ENCODE results near the gene ZFP91. TPM values are rescaled to one million over a fixed set of nuclear protein-coding genes. Genes with fewer than 3 reads are reported as not detected.

ZFP91 gene, protein sequence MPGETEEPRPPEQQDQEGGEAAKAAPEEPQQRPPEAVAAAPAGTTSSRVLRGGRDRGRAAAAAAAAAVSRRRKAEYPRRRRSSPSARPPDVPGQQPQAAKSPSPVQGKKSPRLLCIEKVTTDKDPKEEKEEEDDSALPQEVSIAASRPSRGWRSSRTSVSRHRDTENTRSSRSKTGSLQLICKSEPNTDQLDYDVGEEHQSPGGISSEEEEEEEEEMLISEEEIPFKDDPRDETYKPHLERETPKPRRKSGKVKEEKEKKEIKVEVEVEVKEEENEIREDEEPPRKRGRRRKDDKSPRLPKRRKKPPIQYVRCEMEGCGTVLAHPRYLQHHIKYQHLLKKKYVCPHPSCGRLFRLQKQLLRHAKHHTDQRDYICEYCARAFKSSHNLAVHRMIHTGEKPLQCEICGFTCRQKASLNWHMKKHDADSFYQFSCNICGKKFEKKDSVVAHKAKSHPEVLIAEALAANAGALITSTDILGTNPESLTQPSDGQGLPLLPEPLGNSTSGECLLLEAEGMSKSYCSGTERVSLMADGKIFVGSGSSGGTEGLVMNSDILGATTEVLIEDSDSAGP
- total RNA-seq, result 10 to 100 TPM; 64.9 to 94.8 (median 89.7) TPM

DNA sequence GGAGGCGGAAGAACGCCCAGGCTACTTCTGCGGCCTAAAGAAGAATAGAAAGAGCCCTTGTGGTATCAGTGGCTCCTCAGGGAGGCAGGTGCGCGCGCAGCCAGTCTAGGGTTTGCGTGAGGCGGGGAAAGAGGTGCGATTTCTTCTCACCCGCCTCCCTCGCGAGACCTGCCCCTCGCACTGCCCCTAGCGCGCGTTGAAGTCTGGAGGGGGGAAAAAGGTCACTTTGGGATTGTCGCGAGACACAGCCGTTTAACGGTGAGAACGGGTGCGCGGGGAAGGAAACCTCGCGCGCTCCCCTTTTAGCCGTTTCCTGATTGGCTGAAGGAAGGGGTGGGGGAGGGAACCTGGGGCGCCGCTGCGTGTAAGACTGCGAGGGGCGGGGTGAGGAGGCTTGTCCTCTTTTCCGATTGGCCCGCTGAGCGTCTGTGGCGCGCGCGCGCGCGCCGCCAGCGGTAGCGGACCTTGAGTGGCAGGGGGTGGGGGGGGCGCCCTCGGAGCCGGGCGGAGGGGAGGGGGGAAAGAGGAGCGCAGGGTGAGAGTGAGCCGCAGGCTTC lies at the start of gene ZFP91:
TSS of gene ZFP91 (plus strand) at position 429 of the 557 bp plus-strand sequence. CDS start 219 bp downstream, outside the sequence.
- peaks cover 10 to 72% (median 18%) of the 10 kb centered on the region in 3 donors for H3K4me1 ChIP-seq
- H3K27me3 ChIP-seq, result no peaks in the 10 kb centered on the region
- H3K27ac ChIP-seq, result peak within 1 kb of the TSS; percentile 96 to 100 (median 99)
- WGBS, 2 donors (ENCODE audit: low coverage in 1 of 2), result no CpG with 5 or more reads among the region's 51 CpGs
- peak within 1 kb of the TSS; percentile 78 to 84 for H3K4me3 ChIP-seq
- no peaks in the 10 kb centered on the region for H3K36me3 ChIP-seq
- H3K9me3 ChIP-seq, result no peaks in the 10 kb centered on the region
- ATAC-seq, result peak; percentile 84
- TF ChIP-seq, protein P1, sequence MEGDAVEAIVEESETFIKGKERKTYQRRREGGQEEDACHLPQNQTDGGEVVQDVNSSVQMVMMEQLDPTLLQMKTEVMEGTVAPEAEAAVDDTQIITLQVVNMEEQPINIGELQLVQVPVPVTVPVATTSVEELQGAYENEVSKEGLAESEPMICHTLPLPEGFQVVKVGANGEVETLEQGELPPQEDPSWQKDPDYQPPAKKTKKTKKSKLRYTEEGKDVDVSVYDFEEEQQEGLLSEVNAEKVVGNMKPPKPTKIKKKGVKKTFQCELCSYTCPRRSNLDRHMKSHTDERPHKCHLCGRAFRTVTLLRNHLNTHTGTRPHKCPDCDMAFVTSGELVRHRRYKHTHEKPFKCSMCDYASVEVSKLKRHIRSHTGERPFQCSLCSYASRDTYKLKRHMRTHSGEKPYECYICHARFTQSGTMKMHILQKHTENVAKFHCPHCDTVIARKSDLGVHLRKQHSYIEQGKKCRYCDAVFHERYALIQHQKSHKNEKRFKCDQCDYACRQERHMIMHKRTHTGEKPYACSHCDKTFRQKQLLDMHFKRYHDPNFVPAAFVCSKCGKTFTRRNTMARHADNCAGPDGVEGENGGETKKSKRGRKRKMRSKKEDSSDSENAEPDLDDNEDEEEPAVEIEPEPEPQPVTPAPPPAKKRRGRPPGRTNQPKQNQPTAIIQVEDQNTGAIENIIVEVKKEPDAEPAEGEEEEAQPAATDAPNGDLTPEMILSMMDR (IDR thresholded peaks at IDR 0.05), result peak in 1 of 4 experiments; percentile 26
- TF ChIP-seq POLR2AphosphoS5 (IDR thresholded peaks at IDR 0.05), result peak; percentile 56
- no peak for TF ChIP-seq EP300 (IDR thresholded peaks at IDR 0.05)
- TF ChIP-seq POLR2A (IDR thresholded peaks at IDR 0.05), result peak; percentile 57 to 67

DNA sequence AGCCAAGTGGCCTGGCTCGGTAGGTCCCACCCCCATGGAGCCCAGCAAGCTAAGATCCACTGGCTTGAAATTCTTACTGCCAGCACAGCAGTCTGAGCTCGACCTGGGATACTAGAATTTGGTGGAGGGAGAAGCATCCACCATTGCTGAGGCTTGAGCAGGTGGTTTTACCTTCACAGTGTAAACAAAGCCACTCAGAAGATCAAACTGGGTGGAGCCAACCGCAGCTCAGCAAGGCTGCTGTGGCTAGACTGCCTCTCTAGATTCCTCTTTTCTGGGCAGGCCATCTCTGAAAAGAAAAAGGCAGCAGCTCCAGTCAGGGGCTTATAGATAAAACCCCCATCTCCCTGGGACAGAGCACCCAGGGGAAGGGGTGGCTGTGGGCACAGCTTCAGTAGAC lies 48.6 kb upstream of the ZFP91 start:
- Histone ChIP-seq H3K36me3 (peaks cover 0 to 67% of the 10 kb centered on the region in 2 donors), H3K4me1 (peaks cover 0 to 4% (median 0%) of the 10 kb centered on the region in 3 donors), H3K9me3 (no peaks in the 10 kb centered on the region), H3K4me3 (no peak overlapping the region), H3K27me3 (no peaks in the 10 kb centered on the region), H3K27ac (no peak overlapping the region)
- ATAC-seq, result no peak
- WGBS, 2 donors (ENCODE audit: low coverage in 1 of 2), result 90% methylated on average over 2 of the region's 3 CpGs; no CpG with 5 or more reads in 1 of the 2 donors
- TF ChIP-seq, protein P1 (IDR thresholded peaks at IDR 0.05), result no peak

DNA sequence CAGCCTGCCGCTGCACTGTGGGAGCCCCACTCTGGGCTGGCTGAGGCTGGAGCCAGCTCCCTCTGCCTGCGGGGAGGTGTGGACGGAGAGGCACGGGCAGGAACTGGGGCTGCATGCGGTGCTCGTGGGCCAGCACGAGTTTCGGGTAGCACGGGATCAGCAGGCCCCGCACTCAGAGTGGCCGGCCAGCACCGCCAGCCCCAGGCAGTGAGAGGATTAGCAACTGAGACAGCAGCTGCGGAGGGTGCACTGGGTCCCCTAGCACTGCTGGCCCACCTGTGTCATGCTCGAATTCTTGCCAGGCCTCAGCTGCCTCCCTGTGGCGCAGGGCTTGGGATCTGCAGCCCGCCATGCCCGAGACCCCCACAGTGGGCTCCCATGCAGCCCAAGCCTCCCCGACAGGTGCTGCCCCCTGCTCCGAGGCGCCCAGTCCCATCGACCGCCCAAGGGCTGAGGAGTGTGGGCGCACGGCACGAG lies 47.0 kb upstream of the ZFP91 start:
- Histone ChIP-seq H3K36me3 (peaks cover 0 to 65% of the 10 kb centered on the region in 2 donors), H3K9me3 (no peaks in the 10 kb centered on the region), H3K27ac (no peak overlapping the region), H3K4me3 (no peak overlapping the region), H3K27me3 (no peaks in the 10 kb centered on the region), H3K4me1 (no peaks in the 10 kb centered on the region)
- ATAC-seq, result no peak
- TF ChIP-seq, protein P1 (IDR thresholded peaks at IDR 0.05), result no peak
- TF ChIP-seq POLR2A (IDR thresholded peaks at IDR 0.05) (no peak), POLR2AphosphoS5 (IDR thresholded peaks at IDR 0.05) (no peak), EP300 (IDR thresholded peaks at IDR 0.05) (no peak)
- 100% methylated on average over 7 of the region's 25 CpGs; no CpG with 5 or more reads in 1 of the 2 donors for WGBS, 2 donors (ENCODE audit: low coverage in 1 of 2)

DNA sequence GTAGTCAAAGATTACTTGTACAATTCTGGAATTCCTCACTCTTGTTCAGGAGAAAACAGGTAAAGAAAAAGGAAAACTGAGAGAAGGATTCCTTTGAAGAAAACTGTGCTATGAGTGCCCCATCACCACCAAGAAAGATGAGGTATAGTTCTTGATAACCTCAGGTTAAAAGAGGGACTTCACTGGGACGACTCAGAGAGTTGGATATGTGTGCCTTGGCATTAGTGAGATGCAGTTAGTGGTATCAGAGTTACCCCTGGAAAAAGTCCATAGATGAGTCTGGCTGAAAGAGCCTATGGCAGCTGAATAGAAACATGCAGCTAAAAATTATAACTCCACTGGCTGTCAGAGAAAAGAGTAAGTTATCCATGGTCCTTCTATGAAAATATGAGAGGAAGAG lies 32.0 kb upstream of the ZFP91 start:
- no peaks in the 10 kb centered on the region for H3K27me3 ChIP-seq
- 50 to 86% methylated on average over 1 of the region's 1 CpG for WGBS, 2 donors (ENCODE audit: low coverage in 1 of 2)
- no peak overlapping the region for H3K4me3 ChIP-seq
- no peaks in the 10 kb centered on the region for H3K4me1 ChIP-seq
- TF ChIP-seq EP300 (IDR thresholded peaks at IDR 0.05), result no peak
- TF ChIP-seq, protein P1 (IDR thresholded peaks at IDR 0.05), result no peak
- TF ChIP-seq POLR2AphosphoS5 (IDR thresholded peaks at IDR 0.05), result no peak
- no peak for TF ChIP-seq POLR2A (IDR thresholded peaks at IDR 0.05)
- no peak overlapping the region for H3K27ac ChIP-seq
- H3K36me3 ChIP-seq, result peaks cover 5 to 90% of the 10 kb centered on the region in 2 donors
- H3K9me3 ChIP-seq, result no peaks in the 10 kb centered on the region
- no peak for ATAC-seq
